HepG2 (cell line): ENCODE results near the gene DGAT2L6. TPM values are rescaled to one million over a fixed set of nuclear protein-coding genes. Genes with fewer than 3 reads are reported as not detected.

Source experiments
- ATAC-seq: fragments of 200-7000 bp; cut with Tn5 transposase; 3 replicates; pipeline ENCODE4 v1.9.1; 2020; ENCODE audit warnings: mild to moderate bottlenecking, moderate library complexity
- BruUV-seq: library from RNA; stranded (reverse); fragments of 400-500 nt; replicated peaks from 2 replicates; lab custom pipeline; 2021; lab: Mats Ljungman, UMichigan
- CTCF ChIA-PET: fragments of 300-600 bp; formaldehyde crosslinking; extraction: SDS; loops from one replicate; lab custom pipeline; 2021; ENCODE audit warnings: low total read pairs, inconsistent platforms, low intra/inter-chr PET ratio; lab: Yijun Ruan, JAX
- POLR2A ChIA-PET: fragments of 350-600 bp; sonication (Branson Sonifier 250); formaldehyde crosslinking; loops from one replicate; lab custom pipeline; 2020; ENCODE audit warnings: antibody characterized with exemption, inconsistent platforms; lab: Yijun Ruan, JAX
- DNase-seq: peaks from one replicate; pipeline ENCODE4 v3.0.0-alpha.2; 2015; ENCODE audit warnings: low spot score
- FAIRE-seq: peaks from 3 replicates; lab custom pipeline; 2011; peaks lifted over from hg19 to GRCh38; lab: Jason Lieb, UNC
- H2AFZ ChIP-seq: one replicate; pipeline ENCODE4 v1.6.1; 2011; ENCODE audit warnings: low read length, inconsistent platforms
- H3K27ac ChIP-seq: fragments of 300-600 bp; 3 replicates; pipeline ENCODE4 v1.8.0; 2011; ENCODE audit warnings: mixed run types, mild to moderate bottlenecking, mixed read lengths, low read length, inconsistent platforms; ENCODE audit not compliant: insufficient read depth; ENCODE audit errors: extremely low read length
- H3K27me3 ChIP-seq, 2 experiments: fragments of 200-600 bp in 1 of 2; 2 replicates in 1 of 2; 3 replicates in 1 of 2; pipeline versions ENCODE4 v1.6.0 to v1.8.0; 2011; ENCODE audit warnings: low read length in 2 of 2, mild to moderate bottlenecking in 2 of 2, moderate library complexity in 2 of 2, inconsistent platforms in 1 of 2; ENCODE audit not compliant: insufficient read depth in 2 of 2, control insufficient read depth in 1 of 2
- H3K36me3 ChIP-seq, 2 experiments: fragments of 200-600 bp in 1 of 2; replicated peaks in 1 of 2; 2 replicates in 1 of 2; 3 replicates in 1 of 2; pipeline versions ENCODE4 v1.5.1 to v1.8.0; 2011; ENCODE audit warnings: low read length in 2 of 2, inconsistent platforms in 1 of 2; ENCODE audit not compliant: insufficient read depth in 2 of 2, control insufficient read depth in 1 of 2
- H3K4me1 ChIP-seq: 2 replicates; pipeline ENCODE4 v1.5.1; 2012; ENCODE audit warnings: low read length, inconsistent platforms; ENCODE audit not compliant: insufficient read depth
- H3K4me2 ChIP-seq: 2 replicates; pipeline ENCODE4 v1.6.0; 2011; ENCODE audit warnings: low read depth, low read length, inconsistent platforms
- H3K4me3 ChIP-seq, 3 experiments: fragments of 200-600 bp in 1 of 3; sonication (generic), shearing (Covaris generic) in 1 of 3; replicated peaks in 1 of 3; 2 replicates each; pipeline ENCODE4 v1.5.1; 2011 to 2016; ENCODE audit warnings: low read length in 3 of 3, inconsistent platforms in 2 of 3, low read depth in 2 of 3, mild to moderate bottlenecking in 2 of 3, control low read depth in 1 of 3, mixed read lengths in 1 of 3; ENCODE audit not compliant: insufficient read depth in 1 of 3
- H3K79me2 ChIP-seq: one replicate; pipeline ENCODE4 v1.6.1; 2011; ENCODE audit warnings: low read length, inconsistent platforms; ENCODE audit not compliant: insufficient read depth
- H3K9ac ChIP-seq: 2 replicates; pipeline ENCODE4 v1.6.0; 2011; ENCODE audit warnings: mild to moderate bottlenecking, low read depth, low read length, inconsistent platforms; ENCODE audit not compliant: insufficient read depth
- H3K9me3 ChIP-seq: 2 replicates; pipeline ENCODE4 v1.5.1; 2012; ENCODE audit warnings: mild to moderate bottlenecking, low read length
- H4K20me1 ChIP-seq: 2 replicates; pipeline ENCODE4 v1.6.0; 2011; ENCODE audit warnings: inconsistent platforms, mild to moderate bottlenecking, low read length, moderate library complexity; ENCODE audit not compliant: insufficient read depth
- JDP2 ChIP-seq: sonication (generic); formaldehyde crosslinking; IDR thresholded peaks from 2 replicates; pipeline ENCODE4 v1.8.1; 2022; ENCODE audit warnings: missing genetic modification reagents, borderline replicate concordance
- JUN ChIP-seq: sonication (generic); formaldehyde crosslinking; IDR thresholded peaks from 2 replicates; pipeline ENCODE4 v1.4.0; 2020; ENCODE audit warnings: mild to moderate bottlenecking, missing genetic modification reagents
- KLF13 ChIP-seq: sonication (generic); formaldehyde crosslinking; IDR thresholded peaks from 2 replicates; pipeline ENCODE4 v1.4.0; 2020; ENCODE audit warnings: mild to moderate bottlenecking, missing genetic modification reagents
- MBD4 ChIP-seq: IDR thresholded peaks from 2 replicates; pipeline ENCODE4 v1.6.1; 2012; ENCODE audit warnings: low read length, inconsistent platforms, borderline replicate concordance
- PHF20 ChIP-seq: sonication (generic); formaldehyde crosslinking; IDR thresholded peaks from 2 replicates; pipeline ENCODE4 v1.5.0; 2020; ENCODE audit warnings: mild to moderate bottlenecking, missing genetic modification reagents
- RNF2 ChIP-seq: fragments of 450-650 bp; conservative IDR thresholded peaks from 2 replicates; pipeline ENCODE4 v1.6.1; 2016; ENCODE audit warnings: low read depth
- YY1 ChIP-seq: IDR thresholded peaks from 2 replicates; pipeline ENCODE4 v1.6.1; 2011; ENCODE audit warnings: low read length, low read depth, moderate library complexity, mild to moderate bottlenecking; ENCODE audit not compliant: insufficient read depth, insufficient replicate concordance
- ZNF280B ChIP-seq: sonication (generic); formaldehyde crosslinking; IDR thresholded peaks from 2 replicates; pipeline ENCODE4 v1.5.0; 2020; ENCODE audit warnings: missing genetic modification reagents, mild to moderate bottlenecking, borderline replicate concordance
- ZNF891 ChIP-seq: sonication (generic); formaldehyde crosslinking; IDR thresholded peaks from 2 replicates; pipeline ENCODE4 v1.5.0; 2020; ENCODE audit warnings: mild to moderate bottlenecking, missing genetic modification reagents
- whole genome bisulfite sequencing: methylation state at CpG from one replicate; pipeline ENCODE4 v1.1.6; 2017; ENCODE audit warnings: low lambda C conversion rate; 5-methylcytosine and 5-hydroxymethylcytosine counted together
- in situ Hi-C: cut with HindIII; loops from 2 replicates; pipeline ENCODE4 v1.10.0; 2017; ENCODE audit warnings: low pct_unique_long_range_greater_than_20kb; ENCODE audit not compliant: extremely low pct_ligation_motif_present
- intact Hi-C: fragments of 100-400 bp; cut with micrococcal nuclease; formaldehyde crosslinking; loops from one replicate; pipeline ENCODE4 v1.10.0; 2022; ENCODE audit not compliant: unreplicated experiment
- polyA plus RNA-seq, 8 experiments: library from polyadenylated mRNA; depleted of rRNA in 3 of 8; stranded (reverse) in 7 of 8; unstranded in 1 of 8; fragments of >200 nt; fragmentation: Illumina TruSeq in 4 of 8; extraction: Trizol in 4 of 8; gene quantifications; 2 replicates each; pipeline versions ENCODE4 v1.2.1 to v1.2.3, GENCODE V29; 2011 to 2016; ENCODE audit warnings: low read depth in 4 of 8, missing spikeins in 1 of 8, mixed read lengths in 1 of 8; ENCODE audit not compliant: insufficient read depth in 1 of 8
- total RNA-seq, 5 experiments: library from RNA; depleted of rRNA; stranded (reverse); fragments of >200 nt; fragmentation: Illumina TruSeq; extraction: Trizol; gene quantifications; 2 replicates each; pipeline ENCODE4 v1.2.3, GENCODE V29; 2016; ENCODE audit warnings: low read depth in 1 of 5

Gene DGAT2L6
- total and polyA plus RNA-seq, 2 of the 13 experiments (the other 11 are each of a cell fraction or from before 2014, with no cell fraction given), result not detected

GRCh38 chrX:70252491-70252890, 75.2 kb downstream of the DGAT2L6 start:
- ATAC-seq (no peak), FAIRE-seq (no peak), DNase-seq (no peak)
- H4K20me1 ChIP-seq, result no peaks in the 10 kb centered on the region
- no TSS peak for BruUV-seq
- CTCF ChIA-PET, result no interaction called here
- peaks cover 21% of the 10 kb centered on the region for H3K4me1 ChIP-seq
- H3K4me3 ChIP-seq, result no peak overlapping the region
- H3K9me3 ChIP-seq, result no peaks in the 10 kb centered on the region
- no peak overlapping the region for H3K27ac ChIP-seq
- H3K9ac ChIP-seq, result no peak overlapping the region
- no peaks in the 10 kb centered on the region for H3K27me3 ChIP-seq
- no peak overlapping the region for H3K4me2 ChIP-seq
- WGBS, result 50% methylated on average over 2 of the region's 2 CpGs
- H2AFZ ChIP-seq, result no peak overlapping the region
- intact Hi-C loops, result no loop called here
- POLR2A ChIA-PET, result no interaction called here
- no peaks in the 10 kb centered on the region for H3K36me3 ChIP-seq
- in situ Hi-C loops, result no loop called here
- no peak for TF ChIP-seq YY1
- no peak for TF ChIP-seq MBD4
- TF ChIP-seq JUN (CRISPR knock-in tag), result no peak
- no peak for TF ChIP-seq PHF20 (CRISPR knock-in tag)
- TF ChIP-seq ZNF280B, result no peak
- TF ChIP-seq JDP2, result no peak
- TF ChIP-seq RNF2, result no peak
- TF ChIP-seq KLF13 (CRISPR knock-in tag), result no peak
- TF ChIP-seq ZNF891, result no peak
- no peaks in the 10 kb centered on the region for H3K79me2 ChIP-seq
